IPS-20b (cell line): Measurements from ENCODE around the gene TTYH2.

Source experiments
- H3K27ac ChIP-seq: one replicate; pipeline ENCODE4 v1.5.1; 2013; ENCODE audit warnings: low read length
- H3K27me3 ChIP-seq: 2 replicates; pipeline ENCODE4 v1.6.1; 2013; ENCODE audit warnings: mild to moderate bottlenecking, low read length, inconsistent platforms; ENCODE audit not compliant: insufficient read depth
- H3K36me3 ChIP-seq: 2 replicates; pipeline ENCODE4 v1.6.1; 2013; ENCODE audit warnings: low read depth, mild to moderate bottlenecking, inconsistent platforms, low read length, moderate library complexity; ENCODE audit not compliant: insufficient read depth
- H3K4me1 ChIP-seq: 2 replicates; pipeline ENCODE4 v1.6.1; 2013; ENCODE audit warnings: mild to moderate bottlenecking, control low read depth, inconsistent platforms, low read length, moderate library complexity; ENCODE audit not compliant: insufficient read depth
- H3K4me3 ChIP-seq: 2 replicates; pipeline ENCODE4 v1.5.1; 2013; ENCODE audit warnings: mild to moderate bottlenecking, low read length, inconsistent platforms
- H3K9ac ChIP-seq: 2 replicates; pipeline ENCODE4 v1.6.1; 2013; ENCODE audit warnings: low read depth, mild to moderate bottlenecking, inconsistent platforms, low read length, moderate library complexity
- H3K9me3 ChIP-seq: 2 replicates; pipeline ENCODE4 v1.6.1; 2013; ENCODE audit warnings: mild to moderate bottlenecking, low read depth, low read length, inconsistent platforms; ENCODE audit not compliant: insufficient read depth

TTYH2 gene

GRCh38 chr17:74210191-74211140 lies 2.9 kb upstream of the TTYH2 start:
- Histone ChIP-seq H3K9ac (peak overlapping the region; percentile 66; the same call in 1 of the 2 replicates), H3K4me3 (peak overlapping the region; percentile 33; the same call in 1 of the 2 replicates), H3K9me3 (no peaks in the 10 kb centered on the region), H3K27ac (peak overlapping the region; percentile 5), H3K36me3 (peaks cover 53% of the 10 kb centered on the region), H3K27me3 (peaks cover 39% of the 10 kb centered on the region), H3K4me1 (peaks cover 21% of the 10 kb centered on the region)

- H3K36me3 ChIP-seq, result peaks cover 45% of the 10 kb centered on the region
- H3K4me3 ChIP-seq, result peak overlapping the region; percentile 78
- peak overlapping the region; percentile 5 for H3K27ac ChIP-seq
- H3K4me1 ChIP-seq, result peaks cover 21% of the 10 kb centered on the region
- H3K9me3 ChIP-seq, result no peaks in the 10 kb centered on the region
- H3K9ac ChIP-seq, result peak overlapping the region; percentile 66; the same call in 1 of the 2 replicates
- H3K27me3 ChIP-seq, result peaks cover 45% of the 10 kb centered on the region
Observed at GRCh38 chr17:74211141-74211911, 2.0 kb upstream of the TTYH2 start.

- Histone ChIP-seq H3K9me3 (no peaks in the 10 kb centered on the region), H3K27me3 (peaks cover 45% of the 10 kb centered on the region), H3K27ac (no peak overlapping the region), H3K4me3 (peak overlapping the region; percentile 78), H3K36me3 (peaks cover 39% of the 10 kb centered on the region), H3K4me1 (peaks cover 21% of the 10 kb centered on the region), H3K9ac (peak overlapping the region; percentile 66; the same call in 1 of the 2 replicates)
Observed at GRCh38 chr17:74211912-74212208, 1.5 kb upstream of the TTYH2 start.

GRCh38 chr17:74212209-74212912 lies 1.0 kb upstream of the TTYH2 start:
- Histone ChIP-seq H3K9ac (peak overlapping the region; percentile 66; the same call in 1 of the 2 replicates), H3K4me1 (peaks cover 21% of the 10 kb centered on the region), H3K4me3 (peak overlapping the region; percentile 78), H3K27me3 (peaks cover 45% of the 10 kb centered on the region), H3K27ac (no peak overlapping the region), H3K36me3 (peaks cover 34% of the 10 kb centered on the region), H3K9me3 (no peaks in the 10 kb centered on the region)

- peaks cover 45% of the 10 kb centered on the region for H3K27me3 ChIP-seq
- peaks cover 17% of the 10 kb centered on the region; the same call in 1 of the 2 replicates for H3K4me1 ChIP-seq
- no peak overlapping the region for H3K27ac ChIP-seq
- H3K36me3 ChIP-seq, result peaks cover 19% of the 10 kb centered on the region
- no peaks in the 10 kb centered on the region for H3K9me3 ChIP-seq
- peak overlapping the region; percentile 78 for H3K4me3 ChIP-seq
- no peak overlapping the region for H3K9ac ChIP-seq
Observed at GRCh38 chr17:74213861-74214391, 555 bp downstream of the TTYH2 start.

- H3K4me3 ChIP-seq, result peak overlapping the region; percentile 78
- H3K36me3 ChIP-seq, result peaks cover 11% of the 10 kb centered on the region
- peaks cover 45% of the 10 kb centered on the region for H3K27me3 ChIP-seq
- no peaks in the 10 kb centered on the region for H3K9me3 ChIP-seq
- H3K27ac ChIP-seq, result no peak overlapping the region
- peaks cover 17% of the 10 kb centered on the region; the same call in 1 of the 2 replicates for H3K4me1 ChIP-seq
- no peak overlapping the region for H3K9ac ChIP-seq
Observed at GRCh38 chr17:74214484-74215341, 1.3 kb downstream of the TTYH2 start.

- no peak overlapping the region for H3K4me3 ChIP-seq
Observed at GRCh38 chr17:74215342-74215727, 2.0 kb downstream of the TTYH2 start.

GRCh38 chr17:74216505-74216904 lies 3.1 kb downstream of the TTYH2 start:
- no peak overlapping the region for H3K9ac ChIP-seq
- no peak overlapping the region for H3K27ac ChIP-seq
- peaks cover 8% of the 10 kb centered on the region; the same call in 1 of the 2 replicates for H3K4me1 ChIP-seq
- H3K9me3 ChIP-seq, result no peaks in the 10 kb centered on the region
- H3K36me3 ChIP-seq, result no peaks in the 10 kb centered on the region
- H3K27me3 ChIP-seq, result peaks cover 44% of the 10 kb centered on the region
- H3K4me3 ChIP-seq, result no peak overlapping the region

More at GRCh38 chr17:74215342-74215727, 2.0 kb downstream of the TTYH2 start:
- Histone ChIP-seq H3K27ac (no peak overlapping the region), H3K4me1 (peaks cover 17% of the 10 kb centered on the region; the same call in 1 of the 2 replicates), H3K9me3 (no peaks in the 10 kb centered on the region), H3K9ac (no peak overlapping the region), H3K27me3 (peaks cover 45% of the 10 kb centered on the region), H3K36me3 (peaks cover 5% of the 10 kb centered on the region; the same call in 1 of the 2 replicates)

GRCh38 chr17:74217037-74217730 lies 3.8 kb downstream of the TTYH2 start:
- Histone ChIP-seq H3K27me3 (peaks cover 37% of the 10 kb centered on the region), H3K4me3 (no peak overlapping the region), H3K36me3 (no peaks in the 10 kb centered on the region), H3K4me1 (peaks cover 1% of the 10 kb centered on the region; the same call in 1 of the 2 replicates), H3K9me3 (no peaks in the 10 kb centered on the region), H3K27ac (no peak overlapping the region), H3K9ac (no peak overlapping the region)

GRCh38 chr17:74217888-74218287 lies 4.5 kb downstream of the TTYH2 start:
- no peak overlapping the region for H3K4me3 ChIP-seq
- no peak overlapping the region for H3K9ac ChIP-seq
- no peaks in the 10 kb centered on the region for H3K4me1 ChIP-seq
- peaks cover 30% of the 10 kb centered on the region for H3K27me3 ChIP-seq
- no peaks in the 10 kb centered on the region for H3K36me3 ChIP-seq
- H3K9me3 ChIP-seq, result no peaks in the 10 kb centered on the region
- H3K27ac ChIP-seq, result no peak overlapping the region
